GM15510 (cell line): Measurements from ENCODE around the gene ADGRG4.

Source experiments
- POLR2A ChIP-seq: IDR thresholded peaks from 3 replicates; pipeline ENCODE4 v1.6.1; 2011; ENCODE audit warnings: borderline replicate concordance; ENCODE audit not compliant: insufficient read length; ENCODE audit errors: extremely low read depth

Gene ADGRG4

GRCh38 chrX:136464589-136464988 lies 163.8 kb downstream of the ADGRG4 start:
- TF ChIP-seq POLR2A, result no peak
